ENCODE data around the gene ACIN1.

The ACIN1 gene

GRCh38 chr14:23118506-23119362 is 23.8 kb upstream of the ACIN1 start, which contains the start of gene CEBPE:
TSS of gene CEBPE (minus strand) at chr14:23119255. CDS start at chr14:23119091, 164 bp downstream.
- no peak for DNase-seq (ENCODE audit: low read depth)
- no peak for TF ChIP-seq CTCF (conservative IDR thresholded peaks at IDR 0.05; ENCODE audit: low read length)
- no peak within 1 kb of the TSS for H3K4me3 ChIP-seq (ENCODE audit: low read length)

- no peak for DNase-seq (ENCODE audit: low read depth)
- no peak overlapping the region for H3K4me3 ChIP-seq (ENCODE audit: low read length)
- no peak for TF ChIP-seq CTCF (conservative IDR thresholded peaks at IDR 0.05; ENCODE audit: low read length)
Measured at GRCh38 chr14:23117371-23118020, 22.6 kb upstream of the ACIN1 start.

- TF ChIP-seq CTCF (conservative IDR thresholded peaks at IDR 0.05; ENCODE audit: low read length), result no peak
- H3K4me3 ChIP-seq (ENCODE audit: low read length), result no peak overlapping the region
- DNase-seq (ENCODE audit: low read depth), result no peak
Measured at GRCh38 chr14:23115918-23116317, 21.0 kb upstream of the ACIN1 start.

GRCh38 chr14:23115039-23115731 is 20.2 kb upstream of the ACIN1 start:
- H3K4me3 ChIP-seq (ENCODE audit: low read length), result no peak overlapping the region
- DNase-seq (ENCODE audit: low read depth), result peak; percentile 97
- TF ChIP-seq CTCF (conservative IDR thresholded peaks at IDR 0.05; ENCODE audit: low read length), result 0 out of 2 replicates have a peak, but pooled peaks have one; percentile 6

- 0 out of 2 replicates have a peak, but pooled peaks have one; percentile 17 for TF ChIP-seq CTCF (conservative IDR thresholded peaks at IDR 0.05; ENCODE audit: low read length)
- no peak for DNase-seq (ENCODE audit: low read depth)
- H3K4me3 ChIP-seq (ENCODE audit: low read length), result no peak overlapping the region
Measured at GRCh38 chr14:23114669-23115038, 19.7 kb upstream of the ACIN1 start.

GRCh38 chr14:23114120-23114458 is 19.2 kb upstream of the ACIN1 start:
- DNase-seq (ENCODE audit: low read depth), result no peak
- TF ChIP-seq CTCF (conservative IDR thresholded peaks at IDR 0.05; ENCODE audit: low read length), result no peak
- H3K4me3 ChIP-seq (ENCODE audit: low read length), result no peak overlapping the region

Measured in AG10803 (cell line).